GM21526 (cell line): ENCODE data around the gene P2RX4.
"Not testable (repeated sequence)": the region's sequence is repeated elsewhere in the genome, so short reads cannot be mapped to it uniquely, and the experiment has no call there.

Experiments used
- ATAC-seq: cut with Tn5 transposase; IDR thresholded peaks from one replicate; pipeline ENCODE4 v1.9.1; 2021; ENCODE audit warnings: moderate library complexity; ENCODE audit not compliant: unreplicated experiment, low FRiP score

The P2RX4 gene

DNA sequence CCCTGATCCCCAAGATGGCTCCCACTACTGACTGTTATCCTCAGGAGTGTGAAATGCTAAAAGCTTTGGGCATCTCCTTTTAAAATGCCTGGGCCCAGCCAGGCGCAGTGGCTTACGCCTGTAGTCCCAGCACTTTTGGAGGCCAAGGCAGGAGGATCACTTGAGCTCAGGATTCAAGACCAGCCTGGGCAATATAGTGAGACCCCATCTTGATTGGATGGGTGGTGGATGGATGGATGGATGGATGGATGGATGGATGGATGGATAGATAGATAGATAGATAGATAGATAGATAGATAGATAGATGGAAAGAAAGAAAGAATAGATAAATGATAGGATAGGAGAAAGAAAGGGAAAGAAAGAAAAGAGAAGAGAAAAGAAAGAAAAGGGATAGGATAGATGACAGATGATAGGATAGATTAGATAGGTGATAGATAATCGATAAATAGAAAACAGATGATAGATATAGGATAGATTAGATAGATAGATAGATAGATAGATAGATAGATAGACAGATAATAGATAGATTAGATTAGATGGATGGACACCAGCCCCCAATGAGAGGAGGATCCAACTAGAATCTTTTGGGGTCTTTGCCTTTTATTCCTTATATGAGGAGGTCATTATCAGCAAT lies 9.5 kb downstream of the P2RX4 start:
- no peak for ATAC-seq

DNA sequence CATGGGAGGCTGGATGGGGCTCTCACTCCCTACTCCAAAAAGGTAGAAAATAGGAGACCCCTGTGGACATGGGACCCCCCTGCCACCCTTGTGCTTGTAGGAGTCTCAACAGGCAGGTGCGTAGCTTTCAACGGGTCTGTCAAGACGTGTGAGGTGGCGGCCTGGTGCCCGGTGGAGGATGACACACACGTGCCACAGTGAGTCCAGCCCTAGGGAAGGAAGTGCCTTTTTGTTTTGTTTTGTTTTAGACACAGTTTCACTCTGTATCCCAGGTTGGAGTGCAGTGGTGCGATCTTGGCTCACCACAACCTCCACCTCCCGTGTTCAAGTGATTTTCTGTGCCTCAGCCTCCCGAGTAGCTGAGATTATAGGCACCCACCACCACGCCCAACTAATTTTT lies 12.9 kb downstream of the P2RX4 start:
- no peak for ATAC-seq

DNA sequence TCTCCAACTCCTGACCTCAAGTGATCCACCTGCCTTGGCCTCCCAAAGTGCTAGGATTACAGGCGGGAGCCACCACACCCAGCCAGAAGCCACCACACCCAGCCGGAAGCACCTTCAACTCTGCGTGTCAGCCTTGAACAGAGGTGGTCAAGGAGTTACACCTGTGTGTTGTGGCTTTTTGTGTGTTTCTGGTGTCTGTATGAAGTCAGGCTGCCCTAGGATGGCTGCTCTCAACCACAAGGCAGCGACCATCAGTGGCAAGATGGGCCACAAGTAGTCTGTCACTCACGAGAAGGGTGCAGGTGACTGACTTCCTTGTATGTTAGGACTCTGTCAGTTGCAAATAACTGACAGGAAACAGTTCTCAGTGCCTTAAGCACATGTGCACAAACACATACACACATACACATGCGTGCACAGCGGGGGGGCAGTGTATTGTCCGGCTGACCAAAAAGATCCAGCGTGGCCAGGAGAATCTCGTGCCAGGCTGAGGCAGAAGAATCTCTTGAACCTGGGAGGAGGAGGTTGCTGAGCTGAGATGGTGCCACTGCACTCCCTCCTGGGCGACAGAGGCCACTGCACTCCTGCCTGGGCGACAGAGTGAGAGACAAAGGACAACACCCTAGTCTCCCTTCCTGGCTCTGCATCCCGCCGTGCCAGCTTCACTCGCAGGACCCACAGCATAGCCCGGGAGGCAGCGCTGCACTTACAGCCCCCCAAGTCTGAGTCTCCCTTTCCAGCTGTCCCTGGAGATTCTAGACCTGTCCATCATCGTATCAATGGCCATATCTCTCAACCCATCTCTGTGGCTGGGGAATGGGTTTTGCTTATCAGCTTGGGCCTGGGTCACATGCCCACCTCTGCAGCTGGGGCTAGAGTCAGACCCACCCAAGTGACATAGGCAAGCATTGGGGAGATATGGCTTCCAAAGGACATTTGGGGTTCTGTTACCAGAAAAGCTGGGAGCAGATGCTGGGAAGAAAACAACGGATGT lies 13.7 kb downstream of the P2RX4 start:
- no peak for ATAC-seq

DNA sequence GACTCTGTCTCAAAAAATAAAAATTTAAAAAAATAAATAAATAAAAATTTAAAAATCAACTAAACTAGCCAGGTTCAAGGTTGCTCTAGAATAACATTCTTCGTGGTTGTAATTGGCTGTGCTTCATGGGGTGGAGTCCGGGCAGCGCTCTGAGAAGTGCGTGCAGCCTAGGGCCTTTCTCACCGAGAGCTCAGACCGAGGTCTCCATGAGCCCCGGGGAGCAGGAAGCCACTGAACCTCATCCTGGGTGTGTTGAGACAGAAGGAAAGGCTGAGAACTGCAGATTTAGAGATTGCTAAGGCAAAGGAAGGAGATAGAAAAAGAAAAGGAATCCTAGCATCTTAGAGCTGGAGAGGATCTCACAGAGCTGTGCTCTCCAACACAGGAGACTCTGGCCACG lies 14.7 kb downstream of the P2RX4 start:
- ATAC-seq, result no peak

DNA sequence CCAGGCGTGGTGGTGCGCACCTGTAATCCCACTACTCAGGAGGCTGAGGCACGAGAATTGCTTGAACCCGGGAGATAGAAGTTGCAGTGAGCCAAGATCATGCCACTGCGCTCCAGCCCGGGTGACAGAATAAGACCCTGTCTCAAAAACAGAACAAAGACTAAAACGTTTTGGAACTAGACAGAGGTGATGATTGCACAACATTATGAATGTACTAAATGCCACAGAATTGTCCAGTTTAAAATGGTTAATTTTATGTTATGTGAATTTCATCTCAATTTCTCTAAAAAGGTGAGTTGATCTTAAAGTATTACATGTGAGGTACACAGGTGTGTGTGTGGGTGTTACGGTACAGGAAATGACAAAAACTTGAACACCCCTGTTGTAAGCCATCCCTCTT lies 16.5 kb downstream of the P2RX4 start:
- ATAC-seq, result no peak

DNA sequence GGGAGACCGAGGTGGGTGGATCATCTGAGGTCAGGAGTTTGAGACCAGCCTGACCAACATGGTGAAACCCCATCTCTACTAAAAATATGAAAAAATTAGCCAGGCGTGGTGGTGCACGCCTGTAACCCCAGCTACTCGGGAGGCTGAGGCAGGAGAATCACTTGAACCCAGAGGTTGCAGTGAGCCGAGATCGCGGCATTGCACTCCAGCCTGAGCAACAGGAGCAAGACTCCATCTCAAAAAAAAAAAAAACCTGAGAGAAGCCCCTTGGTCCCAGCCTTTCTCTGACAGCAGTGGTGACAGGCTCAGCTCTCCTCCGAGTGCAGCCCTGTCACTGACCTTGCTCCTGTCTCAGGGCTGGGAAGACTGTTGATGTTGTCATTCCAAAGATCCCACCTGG lies 16.9 kb downstream of the P2RX4 start:
- not testable (repeated sequence) for ATAC-seq

DNA sequence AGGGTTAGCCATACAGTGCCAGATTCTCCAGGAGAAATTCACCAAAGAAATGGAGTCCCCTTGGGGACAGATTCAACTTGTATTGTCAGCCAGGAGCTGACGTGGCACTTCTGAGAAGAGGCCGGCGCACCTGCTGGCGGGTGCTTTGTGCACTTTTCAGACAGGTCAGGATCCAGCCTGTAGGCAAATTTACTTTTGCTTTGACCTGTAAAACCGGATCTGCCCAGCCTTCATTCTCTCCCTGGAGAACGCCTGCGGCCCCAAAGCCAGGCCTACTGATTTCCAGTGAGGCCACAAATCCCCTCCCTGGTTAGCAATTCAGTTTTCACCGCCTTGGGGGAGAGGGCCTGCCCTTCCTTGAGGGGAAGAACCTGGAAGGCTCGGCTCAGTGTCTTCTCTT lies 17.4 kb downstream of the P2RX4 start:
- ATAC-seq, result peak; percentile 53

DNA sequence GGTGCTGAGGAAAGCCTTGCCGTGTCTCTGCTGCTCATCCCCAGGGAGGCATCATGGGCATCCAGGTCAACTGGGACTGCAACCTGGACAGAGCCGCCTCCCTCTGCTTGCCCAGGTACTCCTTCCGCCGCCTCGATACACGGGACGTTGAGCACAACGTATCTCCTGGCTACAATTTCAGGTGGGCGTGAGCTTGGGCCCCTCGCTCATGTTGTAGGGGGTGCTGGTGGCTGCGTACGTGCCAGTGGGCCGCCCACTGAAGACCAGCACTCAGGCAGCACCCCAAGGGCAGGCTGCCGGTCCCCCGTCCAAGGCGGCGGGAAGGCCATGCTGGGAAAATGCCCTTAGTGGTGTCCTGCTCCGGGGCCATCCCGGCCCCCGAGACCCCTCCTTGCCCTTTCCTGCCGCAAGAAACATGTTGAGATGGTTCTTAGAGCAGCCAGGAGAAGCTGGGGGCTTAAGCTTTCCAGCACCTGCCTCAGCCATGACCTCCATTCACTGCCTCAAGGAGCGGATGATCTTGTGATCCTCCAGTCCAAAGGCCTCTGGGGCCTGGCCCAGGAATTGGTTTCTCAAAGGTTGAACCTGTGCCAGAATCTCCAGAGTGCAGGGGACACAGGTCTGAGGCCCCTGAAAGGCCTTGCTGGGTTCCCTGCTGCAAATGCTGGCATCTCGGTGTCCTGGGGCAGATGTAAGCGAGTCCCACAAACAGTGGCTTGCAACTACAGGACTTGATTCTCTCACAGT lies 19.2 kb downstream of the P2RX4 start:
- ATAC-seq, result no peak

DNA sequence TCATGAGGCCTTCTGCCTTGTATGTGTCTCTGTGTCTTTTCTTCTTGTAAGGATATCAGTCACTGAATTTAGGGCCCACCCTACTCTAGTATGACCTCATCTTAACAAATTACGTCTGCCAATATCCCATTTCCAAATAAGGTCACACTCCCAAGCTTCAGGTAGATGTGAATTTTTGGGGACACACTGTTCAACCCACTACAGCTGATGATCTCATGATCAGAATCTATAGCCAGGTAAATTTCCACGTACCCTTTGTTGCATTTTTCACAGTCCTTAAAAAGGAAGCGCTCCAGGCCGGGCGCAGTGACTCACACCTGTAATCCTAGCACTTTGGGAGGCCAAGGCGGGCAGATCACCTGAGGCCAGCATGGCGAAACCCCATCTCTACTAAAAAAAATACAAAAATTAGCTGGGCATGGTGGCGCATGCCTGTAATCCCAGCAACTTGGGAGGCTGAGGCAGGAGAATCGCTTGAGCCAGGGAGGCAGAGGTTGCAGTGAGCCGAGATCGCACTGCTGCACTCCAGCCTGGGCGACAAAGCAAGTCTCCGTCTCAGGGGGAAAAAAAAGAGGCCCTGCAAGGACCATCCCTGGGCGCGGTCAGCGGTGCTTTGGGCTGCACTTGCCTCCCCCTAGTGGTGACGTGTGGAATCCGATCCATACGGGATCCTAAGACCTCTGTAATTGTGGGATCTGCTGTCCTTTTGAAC lies 20.1 kb downstream of the P2RX4 start:
- not testable (repeated sequence) for ATAC-seq

DNA sequence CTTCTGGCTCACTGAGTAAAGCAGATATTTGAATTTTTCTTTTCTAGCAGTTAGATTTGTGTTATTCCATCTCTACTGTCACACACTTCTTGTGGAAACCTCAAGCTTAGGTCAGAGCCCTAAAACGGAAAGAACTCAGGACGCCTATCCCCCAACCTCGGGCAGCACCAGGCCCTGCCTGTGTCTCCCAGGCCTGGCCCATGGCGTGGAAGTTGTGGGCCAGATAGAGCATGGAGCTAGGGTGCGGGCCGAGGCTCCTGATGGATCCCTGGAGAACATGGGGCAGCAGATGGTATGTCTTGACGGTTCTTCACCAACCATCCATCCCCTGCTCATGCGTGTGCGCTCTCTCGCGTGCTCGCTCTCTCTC lies 20.6 kb downstream of the P2RX4 start:
- ATAC-seq, result no peak

DNA sequence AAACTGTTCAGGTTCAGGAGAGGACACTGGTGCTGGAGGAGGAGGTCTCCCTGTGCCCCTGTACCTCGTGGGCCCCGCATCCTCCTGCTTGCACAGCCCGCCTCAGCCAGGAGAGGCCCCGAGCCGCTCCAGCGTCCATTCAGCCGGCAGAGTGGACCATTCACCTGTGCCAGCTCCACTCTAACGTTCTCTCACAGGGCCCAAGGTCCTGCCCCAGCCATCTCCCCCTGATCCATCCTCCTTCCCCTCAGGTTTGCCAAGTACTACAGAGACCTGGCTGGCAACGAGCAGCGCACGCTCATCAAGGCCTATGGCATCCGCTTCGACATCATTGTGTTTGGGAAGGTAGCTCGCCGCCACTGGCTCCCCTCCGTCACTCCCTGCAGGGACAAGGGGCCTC lies 22.2 kb downstream of the P2RX4 start:
- no peak for ATAC-seq

DNA sequence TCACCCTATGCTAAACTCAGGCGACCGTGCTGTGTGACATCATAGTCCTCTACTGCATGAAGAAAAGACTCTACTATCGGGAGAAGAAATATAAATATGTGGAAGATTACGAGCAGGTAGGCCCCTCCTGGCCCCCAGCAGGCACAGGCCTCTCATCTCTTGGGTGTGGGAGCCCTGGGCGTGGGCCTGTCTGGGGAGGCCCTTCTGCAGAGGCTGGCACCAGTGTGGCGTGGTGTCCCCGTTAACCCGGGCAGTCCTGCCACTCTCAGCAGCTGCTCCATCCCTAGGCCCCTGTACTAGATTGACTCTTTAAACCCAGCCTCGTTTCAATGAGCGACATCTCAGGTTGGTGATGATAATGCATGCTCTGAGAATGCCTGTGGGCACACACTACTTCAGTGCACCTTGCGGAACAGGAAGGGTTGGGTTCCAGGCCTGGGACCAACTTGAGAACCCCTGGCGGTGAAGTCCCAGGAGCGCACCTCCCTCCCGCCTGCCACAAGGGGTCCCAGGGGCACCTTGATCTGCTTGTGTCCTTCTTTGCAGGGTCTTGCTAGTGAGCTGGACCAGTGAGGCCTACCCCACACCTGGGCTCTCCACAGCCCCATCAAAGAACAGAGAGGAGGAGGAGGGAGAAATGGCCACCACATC lies 23.2 kb downstream of the P2RX4 start:
- ATAC-seq, result no peak

DNA sequence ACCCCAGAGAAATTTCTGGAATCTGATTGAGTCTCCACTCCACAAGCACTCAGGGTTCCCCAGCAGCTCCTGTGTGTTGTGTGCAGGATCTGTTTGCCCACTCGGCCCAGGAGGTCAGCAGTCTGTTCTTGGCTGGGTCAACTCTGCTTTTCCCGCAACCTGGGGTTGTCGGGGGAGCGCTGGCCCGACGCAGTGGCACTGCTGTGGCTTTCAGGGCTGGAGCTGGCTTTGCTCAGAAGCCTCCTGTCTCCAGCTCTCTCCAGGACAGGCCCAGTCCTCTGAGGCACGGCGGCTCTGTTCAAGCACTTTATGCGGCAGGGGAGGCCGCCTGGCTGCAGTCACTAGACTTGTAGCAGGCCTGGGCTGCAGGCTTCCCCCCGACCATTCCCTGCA lies 23.7 kb downstream of the P2RX4 start:
- ATAC-seq, result no peak

DNA sequence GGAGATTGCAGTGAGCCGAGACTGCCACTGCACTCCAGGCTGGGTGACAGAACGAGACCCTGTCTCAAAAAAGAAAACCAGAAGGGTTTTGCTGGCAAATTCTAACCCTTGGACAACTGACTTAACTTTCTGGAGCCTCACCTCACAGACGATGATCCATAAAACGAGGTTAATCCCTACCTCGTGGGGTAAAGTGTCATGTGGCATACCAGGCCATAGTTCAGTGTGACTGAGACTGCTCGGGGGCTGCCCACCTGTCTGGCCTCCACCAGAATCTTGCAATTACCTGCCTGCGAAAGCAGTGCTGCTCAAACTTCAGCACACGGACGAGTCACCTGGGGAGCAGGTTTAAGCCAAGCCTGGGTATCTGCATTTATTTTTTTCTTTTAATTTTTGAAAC lies 26.8 kb downstream of the P2RX4 start:
- ATAC-seq, result no peak

DNA sequence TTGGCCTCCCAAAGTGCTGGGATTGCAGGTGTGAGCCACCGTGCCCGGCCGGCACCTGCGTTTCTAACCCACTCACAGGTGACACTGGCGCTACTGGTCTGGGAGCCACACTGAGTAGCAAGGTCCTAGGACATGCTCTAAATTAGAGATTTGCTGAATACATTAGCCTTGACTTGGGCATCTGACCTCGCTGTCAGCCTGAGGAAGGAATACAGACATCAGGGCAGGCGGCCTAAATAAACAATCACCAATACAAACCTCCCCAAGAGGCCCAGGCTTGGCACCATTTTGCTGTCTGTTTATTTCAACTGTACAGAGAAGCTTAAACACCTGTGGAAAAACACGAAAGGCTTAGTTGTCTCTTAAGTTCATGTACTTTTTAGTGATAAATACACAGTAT lies 27.5 kb downstream of the P2RX4 start:
- no peak for ATAC-seq

DNA sequence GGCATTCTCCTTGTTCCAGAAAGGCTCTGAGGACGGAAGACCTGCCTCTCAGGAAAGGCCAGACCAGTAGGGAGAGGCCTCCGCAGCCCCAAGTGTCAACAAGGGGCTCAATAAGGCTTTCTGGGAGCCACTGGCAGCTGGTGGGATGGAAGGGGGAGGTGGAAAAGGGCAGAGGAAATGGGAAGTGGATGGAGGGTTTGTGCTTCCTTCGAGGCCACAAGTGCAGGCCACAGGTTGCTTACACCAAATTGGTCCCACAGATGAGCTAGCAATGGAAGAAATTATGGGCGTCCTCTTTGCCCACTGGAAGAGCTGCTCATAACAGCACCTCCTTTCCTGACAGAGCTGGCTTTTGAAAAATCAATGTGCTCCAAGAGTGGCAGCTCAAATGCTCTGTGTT lies 28.2 kb downstream of the P2RX4 start:
- no peak for ATAC-seq

DNA sequence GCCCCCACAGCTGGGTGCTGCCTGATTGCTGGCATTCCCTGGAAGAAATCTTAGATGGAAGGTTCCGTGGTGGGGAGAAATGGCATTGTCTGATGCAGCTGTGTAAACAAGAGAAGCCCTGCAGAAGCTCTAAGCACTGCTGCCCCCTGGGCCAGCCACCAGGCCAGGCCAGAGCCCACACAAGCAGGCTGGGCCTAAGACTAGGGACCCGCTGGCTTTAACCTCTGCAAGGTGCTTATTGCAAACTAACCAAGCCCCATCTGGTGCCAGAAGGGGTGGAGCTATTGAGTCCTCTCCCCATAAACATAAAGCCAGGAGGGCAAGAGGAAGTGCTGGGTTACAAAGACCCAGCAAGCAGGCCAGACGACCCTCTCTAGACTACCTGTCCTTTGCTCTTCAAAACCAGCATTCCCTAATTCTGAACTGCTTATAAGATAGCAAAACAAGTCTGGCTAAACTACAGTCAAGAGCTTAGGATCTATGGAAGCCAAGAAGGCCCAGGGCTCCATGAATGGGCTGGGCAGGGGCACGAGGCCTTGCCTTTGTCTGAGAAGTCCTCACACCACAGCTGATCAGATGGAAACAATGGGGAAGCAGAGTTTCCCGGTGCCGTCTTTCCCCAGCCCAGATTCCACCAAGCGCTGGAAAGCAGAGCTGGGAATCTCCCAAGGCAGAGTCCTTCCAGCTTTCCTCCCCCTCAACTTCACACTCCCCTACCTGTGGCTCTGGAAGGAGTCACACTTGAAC lies 28.8 kb downstream of the P2RX4 start:
- ATAC-seq, result no peak

DNA sequence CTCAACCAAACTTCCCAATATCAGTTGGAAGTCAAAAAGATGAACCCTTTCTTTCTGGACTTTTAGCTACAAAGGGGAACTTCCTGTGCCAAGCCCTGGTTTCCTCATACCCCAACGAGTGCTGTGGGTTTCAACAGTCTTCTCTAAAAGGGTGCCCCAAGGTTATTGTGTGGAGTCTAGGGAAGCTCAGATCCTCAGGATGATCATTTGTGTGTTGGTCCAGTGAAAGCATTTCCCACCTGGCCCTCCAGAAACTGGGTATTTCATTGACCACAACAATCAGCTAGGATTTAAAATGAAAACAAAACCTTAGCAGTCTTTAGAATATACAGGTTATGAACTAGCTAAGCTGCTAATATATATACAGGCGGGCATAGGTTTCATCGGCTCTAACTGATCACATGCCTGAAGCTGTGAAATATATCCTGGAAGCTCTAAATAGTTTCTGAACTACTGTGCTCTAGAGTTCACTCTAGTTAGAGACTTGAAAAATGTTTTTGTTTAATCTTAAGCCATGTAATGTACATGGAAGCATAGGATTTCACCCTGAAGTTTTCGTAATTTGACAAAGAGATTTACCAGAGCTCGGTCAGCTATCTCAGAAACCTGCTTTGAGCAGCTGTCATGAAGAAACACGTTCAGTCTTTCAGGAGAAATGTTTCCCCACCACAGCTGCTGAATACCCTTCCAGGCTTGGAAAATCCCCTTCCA lies 29.6 kb downstream of the P2RX4 start:
- no peak for ATAC-seq

DNA sequence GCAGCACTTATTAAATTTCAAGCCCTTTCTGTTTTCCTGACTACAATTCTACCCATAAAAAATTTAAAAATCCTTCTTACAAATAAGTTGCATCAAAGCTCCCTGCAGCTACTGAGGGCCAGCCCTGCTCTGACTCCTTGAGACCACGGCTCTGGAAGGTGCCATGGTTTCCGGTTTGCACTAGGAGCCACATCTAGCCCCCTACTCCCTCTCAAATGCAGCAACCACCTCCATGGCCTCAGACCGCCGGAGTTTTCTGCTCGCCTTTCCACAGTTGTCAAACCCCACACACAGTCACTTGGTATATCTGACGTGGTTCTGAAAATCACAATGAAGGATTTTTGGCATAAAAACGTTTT lies 30.1 kb downstream of the P2RX4 start:
- ATAC-seq, result no peak
